NCI-H2107 treated with DMSO at 0.1 percent for 48 hours (cell line): ENCODE measurements around the gene GAREM1.

Source experiments
- DNase-seq: peaks from one replicate; lab custom pipeline; 2025; ENCODE audit not compliant: unreplicated experiment; lab: John Stamatoyannopoulos, UW

The GAREM1 gene

GRCh38 chr18:32335228-32335627 is 135.5 kb downstream of the GAREM1 start:
- DNase-seq, result no peak

- DNase-seq, result no peak
Observed at GRCh38 chr18:32333781-32334180, 136.9 kb downstream of the GAREM1 start.

GRCh38 chr18:32332708-32333107 is 138.0 kb downstream of the GAREM1 start:
- no peak for DNase-seq

GRCh38 chr18:32328974-32329373 is 141.7 kb downstream of the GAREM1 start:
- DNase-seq, result no peak

- DNase-seq, result no peak
Observed at GRCh38 chr18:32328379-32328778, 142.3 kb downstream of the GAREM1 start.

GRCh38 chr18:32326450-32327308 is 144.0 kb downstream of the GAREM1 start:
- DNase-seq, result no peak

- no peak for DNase-seq
Observed at GRCh38 chr18:32324181-32324580, 146.5 kb downstream of the GAREM1 start.

- DNase-seq, result no peak
Observed at GRCh38 chr18:32321826-32322225, 148.9 kb downstream of the GAREM1 start.

GRCh38 chr18:32319084-32319483 is 151.6 kb downstream of the GAREM1 start:
- no peak for DNase-seq

- DNase-seq, result no peak
Observed at GRCh38 chr18:32318581-32318980, 152.1 kb downstream of the GAREM1 start.

- DNase-seq, result no peak
Observed at GRCh38 chr18:32317651-32318050, 153.0 kb downstream of the GAREM1 start.

GRCh38 chr18:32315881-32316280 is 154.8 kb downstream of the GAREM1 start:
- DNase-seq, result no peak

GRCh38 chr18:32310774-32311173 is 159.9 kb downstream of the GAREM1 start:
- no peak for DNase-seq

GRCh38 chr18:32310101-32310500 is 160.6 kb downstream of the GAREM1 start:
- no peak for DNase-seq

GRCh38 chr18:32308493-32309120 is 162.1 kb downstream of the GAREM1 start:
- no peak for DNase-seq

GRCh38 chr18:32303400-32303799 is 167.3 kb downstream of the GAREM1 start:
- DNase-seq, result no peak

- DNase-seq, result no peak
Observed at GRCh38 chr18:32302806-32303205, 167.9 kb downstream of the GAREM1 start.

- DNase-seq, result no peak
Observed at GRCh38 chr18:32301976-32302743, 168.5 kb downstream of the GAREM1 start.

- no peak for DNase-seq
Observed at GRCh38 chr18:32301361-32301760, 169.3 kb downstream of the GAREM1 start.

- no peak for DNase-seq
Observed at GRCh38 chr18:32300914-32301313, 169.8 kb downstream of the GAREM1 start.

- no peak for DNase-seq
Observed at GRCh38 chr18:32299484-32299883, 171.2 kb downstream of the GAREM1 start.

GRCh38 chr18:32298171-32298667 is 172.5 kb downstream of the GAREM1 start:
- DNase-seq, result no peak
